H9 (cell line): ENCODE measurements around the gene C1RL. TPM values are rescaled to one million over a fixed set of nuclear protein-coding genes. Genes with fewer than 3 reads are reported as not detected.

Experiments
- DNase-seq: peaks from one replicate; pipeline ENCODE4 v3.0.0-alpha.2; 2017
- H2AFZ ChIP-seq: one replicate; pipeline ENCODE4 v1.6.1; 2013; ENCODE audit warnings: mild to moderate bottlenecking, low read length, control low read depth, moderate library complexity
- H2AK5ac ChIP-seq: 2 replicates; pipeline ENCODE4 v1.6.1; 2013; ENCODE audit warnings: low read length, control low read depth, mixed read lengths; ENCODE audit not compliant: insufficient read length
- H2BK120ac ChIP-seq: one replicate; pipeline ENCODE4 v1.6.1; 2013; ENCODE audit warnings: low read depth, mild to moderate bottlenecking, low read length, control low read depth, inconsistent platforms; ENCODE audit not compliant: poor library complexity, severe bottlenecking
- H2BK12ac ChIP-seq: 2 replicates; pipeline ENCODE4 v1.6.1; 2013; ENCODE audit warnings: low read length, control low read depth, mixed read lengths, low read depth; ENCODE audit not compliant: insufficient read length
- H2BK15ac ChIP-seq: 2 replicates; pipeline ENCODE4 v1.6.1; 2013; ENCODE audit warnings: low read depth, low read length, control low read depth
- H2BK20ac ChIP-seq: one replicate; pipeline ENCODE4 v1.6.1; 2013; ENCODE audit warnings: low read depth, mild to moderate bottlenecking, low read length, control low read depth, inconsistent platforms; ENCODE audit not compliant: poor library complexity, severe bottlenecking
- H2BK5ac ChIP-seq: 2 replicates; pipeline ENCODE4 v1.6.1; 2013; ENCODE audit warnings: low read length, control low read depth, mixed read lengths; ENCODE audit not compliant: insufficient read length
- H3K14ac ChIP-seq: 2 replicates; pipeline ENCODE4 v1.6.1; 2013; ENCODE audit warnings: low read length, control low read depth; ENCODE audit not compliant: insufficient read depth
- H3K18ac ChIP-seq: 2 replicates; pipeline ENCODE4 v1.6.1; 2013; ENCODE audit warnings: low read depth, mild to moderate bottlenecking, mixed read lengths, low read length, control low read depth; ENCODE audit not compliant: insufficient read length
- H3K23ac ChIP-seq: 2 replicates; pipeline ENCODE4 v1.6.1; 2013; ENCODE audit warnings: low read length, control low read depth, mixed read lengths, low read depth; ENCODE audit not compliant: insufficient read length
- H3K23me2 ChIP-seq: 2 replicates; pipeline ENCODE4 v1.6.1; 2013; ENCODE audit warnings: low read depth, mild to moderate bottlenecking, mixed read lengths, low read length, control low read depth; ENCODE audit not compliant: insufficient read length, poor library complexity, severe bottlenecking
- H3K27ac ChIP-seq: 2 replicates; pipeline ENCODE4 v1.5.1; 2013; ENCODE audit warnings: low read length, control low read depth, mixed read lengths, low read depth; ENCODE audit not compliant: insufficient read length
- H3K27me3 ChIP-seq: 2 replicates; pipeline ENCODE4 v1.6.1; 2013; ENCODE audit warnings: low read length, control low read depth, inconsistent platforms; ENCODE audit not compliant: insufficient read depth
- H3K4ac ChIP-seq: 2 replicates; pipeline ENCODE4 v1.6.1; 2013; ENCODE audit warnings: low read depth, mild to moderate bottlenecking, control low read depth, inconsistent platforms, low read length, moderate library complexity
- H3K4me1 ChIP-seq: 2 replicates; pipeline ENCODE4 v1.6.1; 2013; ENCODE audit warnings: low read length, control low read depth, inconsistent platforms; ENCODE audit not compliant: insufficient read depth
- H3K4me2 ChIP-seq: 2 replicates; pipeline ENCODE4 v1.6.1; 2013; ENCODE audit warnings: low read length, control low read depth, mixed read lengths; ENCODE audit not compliant: insufficient read length, insufficient read depth
- H3K56ac ChIP-seq: 2 replicates; pipeline ENCODE4 v1.6.1; 2013; ENCODE audit warnings: low read depth, mild to moderate bottlenecking, mixed read lengths, low read length, control low read depth; ENCODE audit not compliant: insufficient read length
- H3K79me1 ChIP-seq: 2 replicates; pipeline ENCODE4 v1.6.1; 2013; ENCODE audit warnings: low read depth, mild to moderate bottlenecking, moderate library complexity, low read length, control low read depth, inconsistent platforms; ENCODE audit not compliant: insufficient read depth, poor library complexity, severe bottlenecking
- H3K79me2 ChIP-seq: 2 replicates; pipeline ENCODE4 v1.6.1; 2013; ENCODE audit warnings: low read length, control low read depth, inconsistent platforms; ENCODE audit not compliant: insufficient read depth
- H3K9ac ChIP-seq: 2 replicates; pipeline ENCODE4 v1.6.1; 2013; ENCODE audit warnings: low read length, control low read depth, mixed read lengths; ENCODE audit not compliant: insufficient read length; ENCODE audit errors: extremely low read depth
- H3K9me3 ChIP-seq: one replicate; pipeline ENCODE4 v1.6.1; 2013; ENCODE audit warnings: low read depth, low read length, inconsistent platforms; ENCODE audit not compliant: control insufficient read depth
- H3T11ph ChIP-seq: one replicate; pipeline ENCODE4 v1.6.1; 2013; ENCODE audit warnings: mild to moderate bottlenecking, low read length, control low read depth, inconsistent platforms
- H4K20me1 ChIP-seq: one replicate; pipeline ENCODE4 v1.6.1; 2013; ENCODE audit not compliant: control insufficient read depth, insufficient read length, insufficient read depth
- H4K5ac ChIP-seq: 2 replicates; pipeline ENCODE4 v1.6.1; 2013; ENCODE audit warnings: low read depth, mild to moderate bottlenecking, mixed read lengths, low read length, control low read depth; ENCODE audit not compliant: insufficient read length
- H4K8ac ChIP-seq: replicated peaks from 2 replicates; pipeline ENCODE4 v1.6.1; 2013; ENCODE audit warnings: low read length, control low read depth, mixed read lengths, low read depth; ENCODE audit not compliant: insufficient read length
- H4K91ac ChIP-seq: 2 replicates; pipeline ENCODE4 v1.6.1; 2013; ENCODE audit warnings: low read depth, mild to moderate bottlenecking, moderate library complexity, mixed read lengths, low read length, control low read depth; ENCODE audit not compliant: insufficient read length
- H3K27ac Mint-ChIP-seq, 3 experiments: 2 replicates in 2 of 3; 3 replicates in 1 of 3; pipeline ENCODE4 v1.8.0; 2020 to 2021; ENCODE audit warnings: mixed read lengths in 3 of 3, mild to moderate bottlenecking in 1 of 3, moderate library complexity in 1 of 3
- H3K27me3 Mint-ChIP-seq: 2 replicates; pipeline ENCODE4 v1.8.0; 2021; ENCODE audit warnings: low read depth, mild to moderate bottlenecking, moderate library complexity, mixed read lengths
- H3K36me3 Mint-ChIP-seq, 3 experiments: 2 replicates in 2 of 3; 3 replicates in 1 of 3; pipeline ENCODE4 v1.8.0; 2020 to 2021; ENCODE audit warnings: low read depth in 3 of 3, mixed read lengths in 3 of 3; ENCODE audit not compliant: insufficient read depth in 1 of 3
- H3K4me1 Mint-ChIP-seq, 2 experiments: 2 replicates each; pipeline ENCODE4 v1.8.0; 2020; ENCODE audit warnings: mixed read lengths in 2 of 2
- H3K4me3 Mint-ChIP-seq, 2 experiments: 2 replicates in 1 of 2; 3 replicates in 1 of 2; pipeline ENCODE4 v1.8.0; 2020 to 2021; ENCODE audit warnings: mild to moderate bottlenecking in 2 of 2, mixed read lengths in 2 of 2, moderate library complexity in 1 of 2
- H3K9me3 Mint-ChIP-seq, 2 experiments: 2 replicates in 1 of 2; 3 replicates in 1 of 2; pipeline ENCODE4 v1.8.0; 2020; ENCODE audit warnings: mild to moderate bottlenecking in 2 of 2, mixed read lengths in 2 of 2, moderate library complexity in 1 of 2
- WGBS: extraction: QIAGEN DNeasy Blood & Tissue Kit; methylation state at CpG from one replicate; pipeline ENCODE4 v1.1.7; 2013; ENCODE audit warnings: missing lambda C conversion rate, low lambda C conversion rate, mixed read lengths; ENCODE audit not compliant: insufficient read length; ENCODE audit errors: extremely low coverage; 5-methylcytosine and 5-hydroxymethylcytosine counted together
- total RNA-seq: library from RNA; stranded (reverse); gene quantifications from 2 replicates; pipeline ENCODE4 v1.2.1, GENCODE V29; 2021
- TF ChIP-seq, protein P1 (sequence below): fragments of 200-600 bp; sonication (generic); conservative IDR thresholded peaks from 3 replicates; pipeline ENCODE4 v1.8.0; 2021; ENCODE audit warnings: antibody characterized with exemption, mild to moderate bottlenecking

The C1RL gene
- total RNA-seq, 1 experiment from 2014 or later: 15.1 TPM

DNA sequence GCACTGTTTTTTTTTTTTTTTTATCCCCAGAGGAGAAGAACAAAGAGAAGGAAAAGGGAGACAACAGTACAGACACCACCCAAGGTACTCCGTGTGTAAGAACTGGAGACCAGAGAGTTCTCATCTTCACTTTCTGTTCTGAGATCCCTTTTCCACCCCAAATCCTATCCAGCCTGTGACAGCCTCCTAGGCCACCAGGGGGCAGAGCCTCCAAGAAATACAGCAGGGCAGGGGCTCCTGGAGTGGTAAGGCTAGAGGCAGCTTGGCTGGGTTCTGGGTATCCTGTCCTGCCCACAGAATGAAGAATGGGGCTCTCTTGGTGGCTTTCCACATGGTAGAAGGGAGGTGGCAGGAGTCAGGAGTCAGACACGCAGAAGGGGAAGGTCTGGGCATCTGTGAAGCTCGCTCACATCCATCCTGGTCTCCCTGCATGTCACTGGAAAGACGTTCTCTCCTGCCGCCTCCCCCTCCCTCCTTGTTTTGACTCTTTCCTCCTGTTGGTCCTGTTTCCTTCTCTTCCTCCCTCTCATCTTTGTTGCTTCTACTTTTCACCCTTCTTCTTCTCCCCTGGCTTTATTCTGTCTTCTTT, 33.1 kb upstream of the C1RL start:
- Histone ChIP-seq H4K91ac (no peak overlapping the region), H2BK120ac (no peak overlapping the region), H3K14ac (no peak overlapping the region), H2BK12ac (no peak overlapping the region), H2BK20ac (no peak overlapping the region), H3K4ac (no peak overlapping the region), H2AFZ (no peak overlapping the region), H3K56ac (no peak overlapping the region), H3K79me1 (no peaks in the 10 kb centered on the region), H4K5ac (no peak overlapping the region), H4K8ac (no peak overlapping the region), H3K4me1 (no peaks in the 10 kb centered on the region), H3K27me3 (no peaks in the 10 kb centered on the region), H3K23me2 (no peaks in the 10 kb centered on the region), H2BK5ac (no peak overlapping the region), H3T11ph (no peak overlapping the region), H4K20me1 (no peaks in the 10 kb centered on the region), H2AK5ac (no peak overlapping the region), H3K18ac (no peak overlapping the region), H3K79me2 (no peaks in the 10 kb centered on the region), H3K4me2 (no peak overlapping the region), H3K9ac (no peak overlapping the region), H2BK15ac (no peak overlapping the region), H3K27ac (no peak overlapping the region), H3K23ac (no peak overlapping the region), H3K9me3 (no peaks in the 10 kb centered on the region)
- peaks cover 7 to 49% (median 21%) of the 10 kb centered on the region in 3 experiments; a peak in 6 of 7 replicates for H3K36me3 Mint-ChIP-seq
- no CpG with 5 or more reads among the region's 5 CpGs for WGBS
- no peaks in the 10 kb centered on the region for H3K9me3 Mint-ChIP-seq
- no peak overlapping the region for H3K4me3 Mint-ChIP-seq
- H3K27ac Mint-ChIP-seq: no peak overlapping the region
- peak; percentile 81 for DNase-seq
- H3K4me1 Mint-ChIP-seq: no peaks in the 10 kb centered on the region
- TF ChIP-seq, protein P1, sequence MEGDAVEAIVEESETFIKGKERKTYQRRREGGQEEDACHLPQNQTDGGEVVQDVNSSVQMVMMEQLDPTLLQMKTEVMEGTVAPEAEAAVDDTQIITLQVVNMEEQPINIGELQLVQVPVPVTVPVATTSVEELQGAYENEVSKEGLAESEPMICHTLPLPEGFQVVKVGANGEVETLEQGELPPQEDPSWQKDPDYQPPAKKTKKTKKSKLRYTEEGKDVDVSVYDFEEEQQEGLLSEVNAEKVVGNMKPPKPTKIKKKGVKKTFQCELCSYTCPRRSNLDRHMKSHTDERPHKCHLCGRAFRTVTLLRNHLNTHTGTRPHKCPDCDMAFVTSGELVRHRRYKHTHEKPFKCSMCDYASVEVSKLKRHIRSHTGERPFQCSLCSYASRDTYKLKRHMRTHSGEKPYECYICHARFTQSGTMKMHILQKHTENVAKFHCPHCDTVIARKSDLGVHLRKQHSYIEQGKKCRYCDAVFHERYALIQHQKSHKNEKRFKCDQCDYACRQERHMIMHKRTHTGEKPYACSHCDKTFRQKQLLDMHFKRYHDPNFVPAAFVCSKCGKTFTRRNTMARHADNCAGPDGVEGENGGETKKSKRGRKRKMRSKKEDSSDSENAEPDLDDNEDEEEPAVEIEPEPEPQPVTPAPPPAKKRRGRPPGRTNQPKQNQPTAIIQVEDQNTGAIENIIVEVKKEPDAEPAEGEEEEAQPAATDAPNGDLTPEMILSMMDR: peak; percentile 90
- H3K27me3 Mint-ChIP-seq: no peaks in the 10 kb centered on the region; the same call in 1 of the 2 replicates
